Left lung (tissue), 10 donors: ENCODE data around the gene IRF2. TPM values are rescaled to one million over a fixed set of nuclear protein-coding genes. Genes with fewer than 3 reads are reported as not detected.
"Not testable (repeated sequence)": the region's sequence is repeated elsewhere in the genome, so short reads cannot be mapped to it uniquely, and the experiment has no call there.

Experiments
- ATAC-seq: fragments of 200-7000 bp; cut with Tn5 transposase; one replicate; pipeline ENCODE4 v1.9.1; 2020; ENCODE audit warnings: moderate library complexity
- DNase-seq, 4 donors: peaks; one replicate each; pipeline ENCODE4 v3.0.0-alpha.2; 2013 to 2020
- H3K27ac ChIP-seq, 2 donors: fragments of 200-600 bp; sonication (generic) in 1 of 2; one replicate each; pipeline versions ENCODE4 v1.5.0 to v1.8.0; 2020 to 2021
- H3K27me3 ChIP-seq, 2 donors: fragments of 200-600 bp; sonication (generic) in 1 of 2; one replicate each; pipeline versions ENCODE4 v1.5.0 to v1.8.0; 2020 to 2021
- H3K36me3 ChIP-seq, 2 donors: fragments of 200-600 bp; sonication (generic) in 1 of 2; one replicate each; pipeline versions ENCODE4 v1.5.0 to v1.8.0; 2020 to 2021
- H3K4me1 ChIP-seq, 2 donors: fragments of 200-600 bp; one replicate each; pipeline ENCODE4 v1.8.0; 2021
- H3K4me3 ChIP-seq, 2 donors: fragments of 200-600 bp; sonication (generic) in 1 of 2; one replicate each; pipeline versions ENCODE4 v1.5.0 to v1.8.0; 2020 to 2021; ENCODE audit warnings: mild to moderate bottlenecking in 1 of 2
- H3K9me3 ChIP-seq, 2 donors: fragments of 200-600 bp; sonication (generic) in 1 of 2; one replicate each; pipeline versions ENCODE4 v1.5.0 to v1.8.0; 2020 to 2021
- intact Hi-C, 2 donors: fragments of 100-400 bp; cut with DNase I; formaldehyde crosslinking; loops; one replicate each; pipeline versions ENCODE4 v1.11.2 to v1.14.2; 2022
- polyA plus RNA-seq, 6 donors: library from polyadenylated mRNA; unstranded; fragments of 120-200 nt; gene quantifications; one replicate each; pipeline ENCODE4 v1.2.1, GENCODE V29; 2013; ENCODE audit not compliant: insufficient read length in 6 of 6
- total RNA-seq, 2 donors: library from RNA; stranded (reverse); fragmentation: NEBNext Ultra II Directional; extraction: Animal tissue kit (Norgen Biotek cat#: 25700); gene quantifications; one replicate each; pipeline ENCODE4 v1.2.1, GENCODE V29; 2021
- TF ChIP-seq, protein P1 (sequence below), 2 donors: fragments of 200-600 bp; sonication (generic) in 1 of 2; IDR thresholded peaks; one replicate each; pipeline versions ENCODE4 v1.5.0 to v1.8.0; 2021; ENCODE audit warnings: antibody characterized with exemption in 2 of 2
- donor health status: DM: no; HTN: yes; CAD: no.
- donor health status: DM: no; HTN: no; CAD: no.

IRF2 gene
- total and polyA plus RNA-seq, 8 donors = 32.8 to 50.2 (median 47.0) TPM

DNA sequence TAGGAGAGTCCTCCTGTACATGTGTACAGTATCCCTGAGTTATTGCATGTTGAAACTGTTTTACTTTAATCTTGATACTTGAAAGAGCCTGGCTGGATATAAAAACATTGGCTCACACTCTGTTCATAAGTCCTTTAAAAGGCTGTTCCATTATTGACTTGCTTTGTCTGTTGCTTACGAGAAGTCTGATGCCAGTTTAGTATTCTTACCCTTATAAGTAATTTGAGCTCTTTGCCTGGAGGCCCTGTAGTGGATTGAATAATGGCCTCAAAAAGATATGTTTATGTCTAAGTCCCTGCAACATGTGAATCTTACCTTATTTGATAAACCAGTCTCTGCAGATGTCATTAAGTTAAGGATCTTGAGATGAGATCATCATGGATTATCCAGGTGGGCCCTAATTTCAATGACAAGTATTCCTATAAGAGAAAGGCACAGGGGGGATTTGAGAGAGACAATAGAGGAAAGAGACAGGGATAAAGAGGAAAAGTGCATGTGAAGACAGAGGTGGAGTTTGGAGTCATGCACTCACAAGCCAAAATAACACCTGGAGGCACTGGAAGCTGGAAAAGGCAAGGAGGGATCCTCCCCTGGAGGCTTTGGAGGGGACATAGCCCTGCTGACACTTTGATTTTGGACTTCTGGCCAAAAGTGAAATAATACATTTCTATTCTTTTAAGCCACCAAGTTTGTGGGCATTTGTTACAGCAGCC lies 98.1 kb downstream of the IRF2 start:
- Histone ChIP-seq H3K36me3 (no peaks in the 10 kb centered on the region), H3K27me3 (no peaks in the 10 kb centered on the region), H3K9me3 (no peaks in the 10 kb centered on the region), H3K4me1 (peaks cover 0 to 16% of the 10 kb centered on the region in 2 donors), H3K4me3 (no peak overlapping the region), H3K27ac (peak overlapping the region in 1 of 2 donors; percentile 61)
- ATAC-seq (no peak), DNase-seq (no peak)
- intact Hi-C loops = no loop called here
- TF ChIP-seq, protein P1, sequence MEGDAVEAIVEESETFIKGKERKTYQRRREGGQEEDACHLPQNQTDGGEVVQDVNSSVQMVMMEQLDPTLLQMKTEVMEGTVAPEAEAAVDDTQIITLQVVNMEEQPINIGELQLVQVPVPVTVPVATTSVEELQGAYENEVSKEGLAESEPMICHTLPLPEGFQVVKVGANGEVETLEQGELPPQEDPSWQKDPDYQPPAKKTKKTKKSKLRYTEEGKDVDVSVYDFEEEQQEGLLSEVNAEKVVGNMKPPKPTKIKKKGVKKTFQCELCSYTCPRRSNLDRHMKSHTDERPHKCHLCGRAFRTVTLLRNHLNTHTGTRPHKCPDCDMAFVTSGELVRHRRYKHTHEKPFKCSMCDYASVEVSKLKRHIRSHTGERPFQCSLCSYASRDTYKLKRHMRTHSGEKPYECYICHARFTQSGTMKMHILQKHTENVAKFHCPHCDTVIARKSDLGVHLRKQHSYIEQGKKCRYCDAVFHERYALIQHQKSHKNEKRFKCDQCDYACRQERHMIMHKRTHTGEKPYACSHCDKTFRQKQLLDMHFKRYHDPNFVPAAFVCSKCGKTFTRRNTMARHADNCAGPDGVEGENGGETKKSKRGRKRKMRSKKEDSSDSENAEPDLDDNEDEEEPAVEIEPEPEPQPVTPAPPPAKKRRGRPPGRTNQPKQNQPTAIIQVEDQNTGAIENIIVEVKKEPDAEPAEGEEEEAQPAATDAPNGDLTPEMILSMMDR (IDR thresholded peaks at IDR 0.05) = no peak

DNA sequence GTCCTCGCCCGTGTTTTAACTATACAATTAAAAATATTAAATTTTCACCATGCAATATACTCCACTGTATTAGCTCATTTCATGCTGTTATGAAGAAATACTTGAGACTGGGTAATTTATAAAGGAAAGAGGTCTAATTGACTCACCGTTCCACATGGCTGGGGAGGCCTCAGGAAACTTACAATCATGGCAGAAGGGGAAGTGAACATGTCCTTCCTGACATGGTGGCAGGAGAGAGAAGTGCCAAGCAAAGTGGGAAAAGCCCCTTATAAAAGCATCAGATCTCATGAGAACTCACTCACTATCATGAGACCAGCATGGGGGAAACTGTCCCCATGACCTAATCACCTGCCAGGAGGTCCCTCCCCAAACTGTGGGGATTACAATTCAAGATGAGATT lies 98.7 kb downstream of the IRF2 start:
- H3K36me3 ChIP-seq, intact Hi-C loops, H3K27me3 ChIP-seq, DNase-seq, H3K4me3 ChIP-seq, H3K9me3 ChIP-seq, ATAC-seq: not testable (repeated sequence)
- Histone ChIP-seq H3K4me1 (peaks cover 0 to 22% of the 10 kb centered on the region in 2 donors), H3K27ac (peak overlapping the region in 1 of 2 donors; percentile 61)

DNA sequence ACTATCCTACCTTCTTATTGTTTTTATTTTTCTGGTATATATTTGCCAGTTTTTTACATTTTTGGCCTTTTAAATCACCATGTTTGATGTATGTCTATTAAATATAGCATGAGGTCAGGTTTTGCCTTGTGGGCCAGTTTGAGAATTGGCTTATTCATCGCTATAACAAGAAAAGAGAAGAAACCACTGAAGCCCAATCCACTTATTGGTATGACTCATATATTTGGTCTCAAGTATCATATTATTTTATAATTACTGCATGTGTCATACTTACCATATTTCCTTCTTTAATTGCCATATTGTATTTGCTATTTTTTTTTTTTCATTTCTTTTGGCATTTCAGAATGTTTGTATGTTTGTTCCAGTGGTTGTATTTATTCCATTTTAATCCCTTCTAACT lies 99.3 kb downstream of the IRF2 start:
- DNase-seq (no peak), ATAC-seq (no peak)
- Histone ChIP-seq H3K27me3 (no peaks in the 10 kb centered on the region), H3K9me3 (no peaks in the 10 kb centered on the region), H3K36me3 (no peaks in the 10 kb centered on the region), H3K4me1 (peaks cover 0 to 25% of the 10 kb centered on the region in 2 donors), H3K27ac (peak overlapping the region in 1 of 2 donors; percentile 61), H3K4me3 (no peak overlapping the region)
- intact Hi-C loops = no loop called here
- TF ChIP-seq, protein P1 (IDR thresholded peaks at IDR 0.05) = no peak

DNA sequence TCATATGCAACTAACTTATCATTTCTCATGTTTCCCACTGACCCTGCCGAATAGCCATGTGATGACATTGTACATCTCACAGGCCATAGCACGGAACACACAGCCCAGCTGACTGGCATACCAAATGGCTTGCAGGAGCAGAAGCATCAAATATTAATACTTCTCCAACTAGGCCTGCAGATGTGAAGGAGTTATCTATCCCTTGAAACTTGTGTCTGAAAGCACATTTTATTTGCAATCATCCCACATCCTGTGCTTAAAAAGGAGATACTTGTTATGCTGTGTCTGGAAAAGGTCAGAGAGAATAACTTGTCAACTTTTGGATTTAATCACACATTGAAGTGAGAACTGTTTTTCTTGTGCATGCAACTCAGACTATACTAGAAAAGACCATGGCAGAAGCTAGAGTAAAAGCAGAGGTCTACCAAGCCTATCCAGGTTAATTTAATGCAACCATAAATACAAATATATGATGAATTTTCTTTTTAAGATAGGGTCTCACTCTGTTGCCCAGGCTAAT lies 100.4 kb downstream of the IRF2 start:
- H3K36me3 ChIP-seq = no peaks in the 10 kb centered on the region
- no peaks in the 10 kb centered on the region for H3K27me3 ChIP-seq
- TF ChIP-seq, protein P1 (IDR thresholded peaks at IDR 0.05) = no peak
- DNase-seq (no peak), ATAC-seq (no peak)
- intact Hi-C loops = no loop called here
- H3K27ac ChIP-seq = no peak overlapping the region
- H3K4me1 ChIP-seq = peaks cover 0 to 25% of the 10 kb centered on the region in 2 donors
- no peak overlapping the region for H3K4me3 ChIP-seq
- H3K9me3 ChIP-seq = no peaks in the 10 kb centered on the region

DNA sequence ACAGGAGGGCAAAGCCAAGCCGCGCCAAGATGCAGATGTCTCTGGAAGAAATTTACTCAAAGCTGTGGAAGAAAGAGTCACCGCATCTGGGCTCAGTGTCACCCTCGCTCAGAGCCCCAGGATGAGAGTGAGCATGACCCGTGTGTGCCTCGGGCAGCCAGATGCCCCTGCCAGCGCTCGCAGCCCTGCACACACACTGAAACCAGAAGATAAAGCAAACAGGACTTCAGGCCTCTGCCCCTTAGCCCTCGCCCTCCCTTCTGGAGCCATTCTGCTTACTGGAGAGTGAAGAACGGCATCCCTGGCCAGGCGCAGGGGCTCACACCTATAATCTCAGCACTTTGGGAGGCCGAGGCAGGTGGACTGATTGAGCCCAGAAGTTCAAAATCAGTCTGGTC lies 103.0 kb downstream of the IRF2 start:
- Histone ChIP-seq H3K36me3 (no peaks in the 10 kb centered on the region), H3K4me1 (peaks cover 0 to 25% of the 10 kb centered on the region in 2 donors), H3K4me3 (no peak overlapping the region), H3K9me3 (no peaks in the 10 kb centered on the region), H3K27me3 (no peaks in the 10 kb centered on the region), H3K27ac (peak overlapping the region in 1 of 2 donors; percentile 55)
- TF ChIP-seq, protein P1 (IDR thresholded peaks at IDR 0.05) = no peak
- intact Hi-C loops = no loop called here
- DNase-seq (no peak), ATAC-seq (no peak)
